ENCODE measurements around the gene KIZ.
A peak's percentile ranks its signal among the peaks of the same experiment; 100 is the strongest.

KIZ gene

GRCh38 chr20:21141825-21142224, 15.9 kb downstream of the KIZ start:
- DNase-seq: no peak

- DNase-seq: no peak
These were observed 17.5 kb downstream of the KIZ start for GRCh38 chr20:21143194-21143890.

- DNase-seq: no peak
These were observed 19.5 kb downstream of the KIZ start for GRCh38 chr20:21145424-21145823.

GRCh38 chr20:21146215-21146614, 20.3 kb downstream of the KIZ start:
- no peak for DNase-seq

- no peak for DNase-seq
These were observed 21.7 kb downstream of the KIZ start for GRCh38 chr20:21147593-21147992.

GRCh38 chr20:21149344-21149743, 23.5 kb downstream of the KIZ start:
- DNase-seq: no peak

- DNase-seq: no peak
These were observed 25.9 kb downstream of the KIZ start for GRCh38 chr20:21151791-21152190.

GRCh38 chr20:21154692-21155091, 28.8 kb downstream of the KIZ start:
- DNase-seq: no peak

GRCh38 chr20:21155268-21155667, 29.4 kb downstream of the KIZ start:
- DNase-seq: no peak

GRCh38 chr20:21156266-21156665, 30.4 kb downstream of the KIZ start:
- no peak for DNase-seq

GRCh38 chr20:21157006-21157405, 31.1 kb downstream of the KIZ start:
- no peak for DNase-seq

GRCh38 chr20:21159658-21160380, 33.9 kb downstream of the KIZ start:
- DNase-seq: no peak

GRCh38 chr20:21161926-21162325, 36.0 kb downstream of the KIZ start:
- DNase-seq: no peak

GRCh38 chr20:21162631-21163030, 36.7 kb downstream of the KIZ start:
- no peak for DNase-seq

GRCh38 chr20:21166801-21167200, 40.9 kb downstream of the KIZ start:
- DNase-seq: no peak

- DNase-seq: no peak
These were observed 41.4 kb downstream of the KIZ start for GRCh38 chr20:21167261-21167660.

- peak; percentile 12 for DNase-seq
These were observed 42.2 kb downstream of the KIZ start for GRCh38 chr20:21168061-21168460.

- DNase-seq: no peak
These were observed 46.7 kb downstream of the KIZ start for GRCh38 chr20:21172626-21173025.

GRCh38 chr20:21173485-21173884, 47.6 kb downstream of the KIZ start:
- DNase-seq: no peak

- DNase-seq: no peak
These were observed 48.8 kb downstream of the KIZ start for GRCh38 chr20:21174516-21175239.

- no peak for DNase-seq
These were observed 49.6 kb downstream of the KIZ start for GRCh38 chr20:21175433-21175832.

- DNase-seq: no peak
These were observed 51.9 kb downstream of the KIZ start for GRCh38 chr20:21177767-21178166.

- no peak for DNase-seq
These were observed 53.9 kb downstream of the KIZ start for GRCh38 chr20:21179757-21180156.

- no peak for DNase-seq
These were observed 54.4 kb downstream of the KIZ start for GRCh38 chr20:21180248-21180647.
